Tibial nerve (tissue), 4 donors: ENCODE results near the gene PGD. TPM values are rescaled to one million over a fixed set of nuclear protein-coding genes. Genes with fewer than 3 reads are reported as not detected.

Experiments used
- DNase-seq, 2 donors: peaks; one replicate each; pipeline ENCODE4 v3.0.0-alpha.2; 2019; ENCODE audit warnings: low spot score in 2 of 2
- H3K27ac ChIP-seq, 4 donors: fragments of 200-600 bp; sonication (generic) in 3 of 4; one replicate each; pipeline ENCODE4 v1.5.1; 2017 to 2019; ENCODE audit warnings: mild to moderate bottlenecking in 1 of 4
- H3K27me3 ChIP-seq, 2 donors: fragments of 200-600 bp; sonication (generic) in 1 of 2; one replicate each; pipeline versions ENCODE4 v1.5.1 to v1.6.0; 2017 to 2019
- H3K36me3 ChIP-seq, 3 donors: fragments of 200-600 bp; sonication (generic); one replicate each; pipeline ENCODE4 v1.5.1; 2018 to 2019
- H3K4me1 ChIP-seq, 4 donors: fragments of 200-600 bp; sonication (generic) in 3 of 4; one replicate each; pipeline ENCODE4 v1.5.1; 2017 to 2019
- H3K4me3 ChIP-seq, 4 donors: fragments of 200-600 bp; sonication (generic) in 3 of 4; one replicate each; pipeline ENCODE4 v1.5.1; 2017 to 2019; ENCODE audit warnings: mild to moderate bottlenecking in 1 of 4, moderate library complexity in 1 of 4
- H3K9me3 ChIP-seq, 4 donors: fragments of 200-600 bp; sonication (generic) in 3 of 4; one replicate each; pipeline ENCODE4 v1.5.1; 2017 to 2019
- EP300 ChIP-seq, 2 donors: sonication (generic); formaldehyde crosslinking; IDR thresholded peaks; one replicate each; pipeline ENCODE4 v1.6.1; 2017; ENCODE audit warnings: antibody characterized with exemption in 2 of 2, mild to moderate bottlenecking in 1 of 2
- POLR2A ChIP-seq, 2 donors: fragments of 450-650 bp; IDR thresholded peaks; one replicate each; pipeline ENCODE4 v1.6.1; 2017; ENCODE audit warnings: antibody characterized with exemption in 2 of 2, mild to moderate bottlenecking in 2 of 2, moderate library complexity in 2 of 2
- WGBS, 2 donors: methylation state at CpG; one replicate each; pipeline ENCODE4 v1.1.5; 2018; 5-methylcytosine and 5-hydroxymethylcytosine counted together
- total RNA-seq, 4 donors: library from RNA; depleted of rRNA; stranded (reverse); fragments of >200 nt; gene quantifications; one replicate each; pipeline ENCODE4 v1.1.0, GENCODE V29; 2016
- TF ChIP-seq, protein P1 (sequence below), 5 experiments: fragments of 200-600 bp in 3 of 5; fragments of 450-650 bp in 2 of 5; sonication (generic) in 3 of 5; IDR thresholded peaks; one replicate each; pipeline ENCODE4 v1.5.1; 2016 to 2019; ENCODE audit warnings: antibody characterized with exemption in 5 of 5, mild to moderate bottlenecking in 3 of 5, moderate library complexity in 2 of 5

The PGD gene
- total RNA-seq, 4 donors from 2014 or later: 54.5 to 160 (median 67.5) TPM

DNA sequence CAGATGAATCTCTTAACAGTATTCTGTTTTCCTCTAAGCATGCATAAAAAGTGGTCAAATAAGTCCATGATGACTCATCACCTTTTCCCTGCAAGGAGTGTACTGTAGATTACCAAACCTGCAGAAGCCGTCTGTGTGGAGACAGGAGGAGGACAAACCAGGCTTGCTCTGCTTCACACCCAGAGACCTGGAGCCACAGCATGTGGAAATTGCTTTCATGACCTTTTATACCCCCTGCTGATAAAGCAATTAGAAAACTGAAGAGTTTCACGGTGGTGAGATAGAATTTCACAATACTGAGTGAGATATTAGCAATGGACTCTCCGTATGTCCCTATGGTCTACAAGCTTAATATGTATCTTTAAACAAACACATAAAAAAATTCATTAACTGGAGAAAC, 60.3 kb downstream of the PGD start:
- TF ChIP-seq EP300 (IDR thresholded peaks at IDR 0.05) (no peak), POLR2A (IDR thresholded peaks at IDR 0.05) (no peak)
- TF ChIP-seq, protein P1, sequence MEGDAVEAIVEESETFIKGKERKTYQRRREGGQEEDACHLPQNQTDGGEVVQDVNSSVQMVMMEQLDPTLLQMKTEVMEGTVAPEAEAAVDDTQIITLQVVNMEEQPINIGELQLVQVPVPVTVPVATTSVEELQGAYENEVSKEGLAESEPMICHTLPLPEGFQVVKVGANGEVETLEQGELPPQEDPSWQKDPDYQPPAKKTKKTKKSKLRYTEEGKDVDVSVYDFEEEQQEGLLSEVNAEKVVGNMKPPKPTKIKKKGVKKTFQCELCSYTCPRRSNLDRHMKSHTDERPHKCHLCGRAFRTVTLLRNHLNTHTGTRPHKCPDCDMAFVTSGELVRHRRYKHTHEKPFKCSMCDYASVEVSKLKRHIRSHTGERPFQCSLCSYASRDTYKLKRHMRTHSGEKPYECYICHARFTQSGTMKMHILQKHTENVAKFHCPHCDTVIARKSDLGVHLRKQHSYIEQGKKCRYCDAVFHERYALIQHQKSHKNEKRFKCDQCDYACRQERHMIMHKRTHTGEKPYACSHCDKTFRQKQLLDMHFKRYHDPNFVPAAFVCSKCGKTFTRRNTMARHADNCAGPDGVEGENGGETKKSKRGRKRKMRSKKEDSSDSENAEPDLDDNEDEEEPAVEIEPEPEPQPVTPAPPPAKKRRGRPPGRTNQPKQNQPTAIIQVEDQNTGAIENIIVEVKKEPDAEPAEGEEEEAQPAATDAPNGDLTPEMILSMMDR (IDR thresholded peaks at IDR 0.05): no peak
- no peaks in the 10 kb centered on the region for H3K27me3 ChIP-seq
- H3K9me3 ChIP-seq: no peaks in the 10 kb centered on the region
- no peak overlapping the region for H3K4me3 ChIP-seq
- WGBS, 2 donors: 65% methylated on average over 3 of the region's 3 CpGs
- no peaks in the 10 kb centered on the region for H3K4me1 ChIP-seq
- DNase-seq: no peak
- no peak overlapping the region for H3K27ac ChIP-seq
- H3K36me3 ChIP-seq: peaks cover 0 to 68% (median 19%) of the 10 kb centered on the region in 3 donors

DNA sequence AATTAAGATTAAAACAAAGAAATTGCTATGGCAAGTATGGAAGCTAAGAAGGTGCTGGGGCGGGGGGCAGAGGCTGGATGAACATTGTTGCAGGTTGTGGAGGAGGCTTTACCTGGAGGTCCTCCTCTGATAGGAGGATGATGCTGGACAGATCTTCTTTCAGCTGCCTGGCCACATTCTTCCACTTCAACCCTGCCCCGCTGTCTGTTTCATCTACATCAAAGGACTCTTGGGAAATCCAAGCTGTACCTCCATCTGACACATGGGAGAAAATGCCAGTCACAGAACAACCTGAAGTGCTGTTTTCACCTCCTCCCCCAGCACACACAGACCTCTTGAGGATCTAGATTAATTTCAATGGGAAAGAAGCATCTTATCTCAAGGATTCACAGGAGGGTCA, 68.2 kb downstream of the PGD start:
- peaks cover 3 to 77% (median 11%) of the 10 kb centered on the region in 3 donors for H3K36me3 ChIP-seq
- TF ChIP-seq POLR2A (IDR thresholded peaks at IDR 0.05) (no peak), EP300 (IDR thresholded peaks at IDR 0.05) (no peak)
- TF ChIP-seq, protein P1 (IDR thresholded peaks at IDR 0.05): no peak
- 97 to 100% methylated on average over 2 of the region's 2 CpGs for WGBS, 2 donors
- no peak overlapping the region for H3K27ac ChIP-seq
- peaks cover 0 to 14% (median 3%) of the 10 kb centered on the region in 4 donors for H3K4me1 ChIP-seq
- DNase-seq: no peak
- no peaks in the 10 kb centered on the region for H3K27me3 ChIP-seq
- H3K9me3 ChIP-seq: no peaks in the 10 kb centered on the region
- no peak overlapping the region for H3K4me3 ChIP-seq

DNA sequence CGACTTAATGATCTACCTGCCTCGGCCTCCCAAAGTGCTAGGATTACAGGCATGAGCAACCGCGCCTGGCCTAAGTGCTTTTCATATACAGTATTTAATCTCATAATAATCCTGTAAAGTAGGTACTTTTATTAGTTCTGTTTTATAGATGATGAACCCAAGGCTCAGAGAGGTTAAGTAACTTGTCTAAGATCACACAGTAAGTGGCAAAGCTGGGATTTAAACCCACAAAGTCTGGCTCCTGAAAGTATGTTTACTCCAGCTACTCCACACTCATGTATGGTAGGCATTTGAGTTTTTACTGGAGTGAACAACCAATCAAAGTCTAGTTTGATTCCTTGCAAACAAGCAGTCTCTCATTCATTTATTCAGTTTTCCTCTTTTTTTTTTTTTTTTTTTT, 71.2 kb downstream of the PGD start:
- Histone ChIP-seq H3K27ac (no peak overlapping the region), H3K4me1 (peaks cover 0 to 29% (median 3%) of the 10 kb centered on the region in 4 donors), H3K9me3 (no peaks in the 10 kb centered on the region), H3K36me3 (peaks cover 0 to 48% (median 3%) of the 10 kb centered on the region in 3 donors), H3K4me3 (no peak overlapping the region), H3K27me3 (no peaks in the 10 kb centered on the region)
- WGBS, 2 donors: 97 to 98% methylated on average over 4 of the region's 4 CpGs
- TF ChIP-seq EP300 (IDR thresholded peaks at IDR 0.05): no peak
- TF ChIP-seq, protein P1 (IDR thresholded peaks at IDR 0.05): no peak
- TF ChIP-seq POLR2A (IDR thresholded peaks at IDR 0.05): no peak
- no peak for DNase-seq

Other genes with a start within 250 kb of the PGD start
- 10 to 100 TPM; 50.6 to 76.2 (median 66.0) TPM for gene KIF1B, start 188.5 kb upstream of the PGD start, total RNA-seq
- 10 to 100 TPM in 2 of 4 donors, 1 to 10 TPM in 2; 3.3 to 15.3 (median 8.6) TPM for gene CENPS, start 31.4 kb downstream of the PGD start, total RNA-seq
- 1 to 10 TPM in 1 of 4 donors, not detected in 3; 1.7 TPM for gene CORT, start 51.0 kb downstream of the PGD start, total RNA-seq
- 10 to 100 TPM; 14.9 to 19.5 (median 18.9) TPM for gene DFFA, start 73.5 kb downstream of the PGD start, total RNA-seq
- gene PEX14, start 75.9 kb downstream of the PGD start, total RNA-seq: 10 to 100 TPM; 14.4 to 21.8 (median 18.2) TPM